Panc1 (cell line): ENCODE data around the gene IL10RB. TPM values are rescaled to one million over a fixed set of nuclear protein-coding genes. Genes with fewer than 3 reads are reported as not detected.

ENCODE experiments used
- ATAC-seq: fragments of 200-7000 bp; cut with Tn5 transposase; 2 replicates; pipeline ENCODE4 v1.9.1; 2020; ENCODE audit warnings: mild to moderate bottlenecking, moderate library complexity
- BruUV-seq: library from RNA; stranded (reverse); fragments of 400-500 nt; replicated peaks from 2 replicates; lab custom pipeline; 2021; lab: Mats Ljungman, UMichigan
- CTCF ChIA-PET: fragments of 300-600 bp; sonication (Branson Sonifier 250); formaldehyde crosslinking; loops from one replicate; lab custom pipeline; 2022; ENCODE audit warnings: antibody characterized with exemption; lab: Charles Lee
- POLR2A ChIA-PET: fragments of 300-600 bp; sonication (Branson Sonifier 250); formaldehyde crosslinking; loops from one replicate; lab custom pipeline; 2022; ENCODE audit warnings: antibody characterized with exemption; lab: Charles Lee
- DNase-seq: peaks from one replicate; pipeline ENCODE4 v3.0.0-alpha.2; 2010; ENCODE audit warnings: low read depth, low spot score
- H3K27ac ChIP-seq: 2 replicates; pipeline ENCODE4 v1.5.1; 2011; ENCODE audit warnings: mild to moderate bottlenecking, low read length, inconsistent platforms
- H3K27me3 ChIP-seq: fragments of 200-500 bp; sonication (Bioruptor generic); 2 replicates; pipeline ENCODE4 v1.6.0; 2014; ENCODE audit warnings: low read length, inconsistent platforms; ENCODE audit not compliant: control insufficient read depth, insufficient read depth
- H3K36me3 ChIP-seq: fragments of 200-500 bp; sonication (Bioruptor generic); 2 replicates; pipeline ENCODE4 v1.5.1; 2014; ENCODE audit warnings: inconsistent platforms, mild to moderate bottlenecking, low read length, moderate library complexity; ENCODE audit not compliant: control insufficient read depth, insufficient read depth
- H3K4me1 ChIP-seq: 2 replicates; pipeline ENCODE4 v1.5.1; 2011; ENCODE audit warnings: inconsistent platforms, mild to moderate bottlenecking, low read length, moderate library complexity; ENCODE audit not compliant: control insufficient read depth, insufficient read depth
- H3K4me3 ChIP-seq, 2 experiments: 2 replicates each; pipeline ENCODE4 v1.5.1; 2011 to 2012; ENCODE audit warnings: low read depth in 2 of 2, low read length in 2 of 2, mild to moderate bottlenecking in 2 of 2, inconsistent platforms in 1 of 2, moderate library complexity in 1 of 2
- H3K9me3 ChIP-seq: fragments of 200-500 bp; sonication (Bioruptor generic); 2 replicates; pipeline ENCODE4 v1.5.1; 2014; ENCODE audit warnings: low read depth, mild to moderate bottlenecking, inconsistent platforms, low read length, moderate library complexity; ENCODE audit not compliant: control insufficient read depth, insufficient read depth
- POLR2AphosphoS5 ChIP-seq: IDR thresholded peaks from 2 replicates; pipeline ENCODE4 v1.6.1; 2012; ENCODE audit warnings: mild to moderate bottlenecking, low read depth, low read length, moderate library complexity
- SIN3A ChIP-seq: IDR thresholded peaks from 2 replicates; pipeline ENCODE4 v1.6.1; 2012; ENCODE audit warnings: low read depth, mild to moderate bottlenecking, low read length, moderate library complexity, borderline replicate concordance; ENCODE audit not compliant: insufficient read depth
- TCF7L2 ChIP-seq: IDR thresholded peaks from 2 replicates; pipeline ENCODE4 v1.6.1; 2011; ENCODE audit warnings: mild to moderate bottlenecking, low read depth, low read length, inconsistent platforms
- in situ Hi-C: cut with HindIII; loops from 2 replicates; pipeline ENCODE4 v1.10.0; 2016; ENCODE audit warnings: low sequenced_read_pairs, low pct_unique_long_range_greater_than_20kb
- intact Hi-C: fragments of 100-400 bp; cut with micrococcal nuclease; formaldehyde crosslinking; loops from one replicate; pipeline ENCODE4 v1.10.0; 2022; ENCODE audit not compliant: unreplicated experiment
- total RNA-seq: library from RNA; stranded (reverse); gene quantifications from one replicate; pipeline ENCODE4 v1.2.1, GENCODE V29; 2021; ENCODE audit not compliant: unreplicated experiment
- TF ChIP-seq, protein P1 (sequence below): fragments of 450-650 bp; IDR thresholded peaks from 2 replicates; pipeline ENCODE4 v1.5.1; 2017; ENCODE audit warnings: mild to moderate bottlenecking
- TF ChIP-seq, protein P2 (sequence below), 2 experiments: IDR thresholded peaks; 2 replicates each; pipeline ENCODE4 v1.6.1; 2011 to 2012; ENCODE audit warnings: low read depth in 2 of 2, control low read depth in 1 of 2, low read length in 1 of 2, mild to moderate bottlenecking in 1 of 2, moderate library complexity in 1 of 2; ENCODE audit not compliant: insufficient read depth in 1 of 2

The IL10RB gene
- total RNA-seq, 1 experiment from 2014 or later: 17.7 TPM

DNA sequence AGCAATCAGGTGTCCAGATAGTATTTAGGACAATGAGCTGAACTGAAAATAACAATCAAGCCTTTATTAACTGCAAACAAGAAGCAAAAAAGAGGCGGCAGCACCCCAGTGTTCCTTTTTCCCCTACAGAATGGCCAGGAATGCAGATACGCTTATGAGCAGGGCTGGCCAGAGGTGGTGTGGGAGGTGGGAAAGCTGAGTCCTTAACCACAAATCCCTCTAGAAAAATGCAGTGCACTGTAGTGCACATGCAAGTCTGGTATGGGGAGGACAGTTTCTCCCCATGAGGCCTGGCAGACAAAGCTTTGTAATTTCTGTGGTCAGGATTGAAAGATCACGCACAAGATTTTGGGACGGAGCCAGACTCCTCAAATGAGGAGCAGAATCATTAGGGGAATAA is 47.9 kb downstream of the IL10RB start:
- in situ Hi-C loops: no loop called here
- no peak for ATAC-seq
- H3K4me1 ChIP-seq: no peaks in the 10 kb centered on the region
- no peaks in the 10 kb centered on the region for H3K36me3 ChIP-seq
- no peaks in the 10 kb centered on the region; the same call in 1 of the 2 replicates for H3K9me3 ChIP-seq
- BruUV-seq: no TSS peak
- ChIA-PET CTCF (no interaction called here), POLR2A (no interaction called here)
- TF ChIP-seq, protein P1, sequence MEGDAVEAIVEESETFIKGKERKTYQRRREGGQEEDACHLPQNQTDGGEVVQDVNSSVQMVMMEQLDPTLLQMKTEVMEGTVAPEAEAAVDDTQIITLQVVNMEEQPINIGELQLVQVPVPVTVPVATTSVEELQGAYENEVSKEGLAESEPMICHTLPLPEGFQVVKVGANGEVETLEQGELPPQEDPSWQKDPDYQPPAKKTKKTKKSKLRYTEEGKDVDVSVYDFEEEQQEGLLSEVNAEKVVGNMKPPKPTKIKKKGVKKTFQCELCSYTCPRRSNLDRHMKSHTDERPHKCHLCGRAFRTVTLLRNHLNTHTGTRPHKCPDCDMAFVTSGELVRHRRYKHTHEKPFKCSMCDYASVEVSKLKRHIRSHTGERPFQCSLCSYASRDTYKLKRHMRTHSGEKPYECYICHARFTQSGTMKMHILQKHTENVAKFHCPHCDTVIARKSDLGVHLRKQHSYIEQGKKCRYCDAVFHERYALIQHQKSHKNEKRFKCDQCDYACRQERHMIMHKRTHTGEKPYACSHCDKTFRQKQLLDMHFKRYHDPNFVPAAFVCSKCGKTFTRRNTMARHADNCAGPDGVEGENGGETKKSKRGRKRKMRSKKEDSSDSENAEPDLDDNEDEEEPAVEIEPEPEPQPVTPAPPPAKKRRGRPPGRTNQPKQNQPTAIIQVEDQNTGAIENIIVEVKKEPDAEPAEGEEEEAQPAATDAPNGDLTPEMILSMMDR: no peak
- no peak for TF ChIP-seq TCF7L2
- TF ChIP-seq POLR2AphosphoS5: no peak
- TF ChIP-seq, protein P2, sequence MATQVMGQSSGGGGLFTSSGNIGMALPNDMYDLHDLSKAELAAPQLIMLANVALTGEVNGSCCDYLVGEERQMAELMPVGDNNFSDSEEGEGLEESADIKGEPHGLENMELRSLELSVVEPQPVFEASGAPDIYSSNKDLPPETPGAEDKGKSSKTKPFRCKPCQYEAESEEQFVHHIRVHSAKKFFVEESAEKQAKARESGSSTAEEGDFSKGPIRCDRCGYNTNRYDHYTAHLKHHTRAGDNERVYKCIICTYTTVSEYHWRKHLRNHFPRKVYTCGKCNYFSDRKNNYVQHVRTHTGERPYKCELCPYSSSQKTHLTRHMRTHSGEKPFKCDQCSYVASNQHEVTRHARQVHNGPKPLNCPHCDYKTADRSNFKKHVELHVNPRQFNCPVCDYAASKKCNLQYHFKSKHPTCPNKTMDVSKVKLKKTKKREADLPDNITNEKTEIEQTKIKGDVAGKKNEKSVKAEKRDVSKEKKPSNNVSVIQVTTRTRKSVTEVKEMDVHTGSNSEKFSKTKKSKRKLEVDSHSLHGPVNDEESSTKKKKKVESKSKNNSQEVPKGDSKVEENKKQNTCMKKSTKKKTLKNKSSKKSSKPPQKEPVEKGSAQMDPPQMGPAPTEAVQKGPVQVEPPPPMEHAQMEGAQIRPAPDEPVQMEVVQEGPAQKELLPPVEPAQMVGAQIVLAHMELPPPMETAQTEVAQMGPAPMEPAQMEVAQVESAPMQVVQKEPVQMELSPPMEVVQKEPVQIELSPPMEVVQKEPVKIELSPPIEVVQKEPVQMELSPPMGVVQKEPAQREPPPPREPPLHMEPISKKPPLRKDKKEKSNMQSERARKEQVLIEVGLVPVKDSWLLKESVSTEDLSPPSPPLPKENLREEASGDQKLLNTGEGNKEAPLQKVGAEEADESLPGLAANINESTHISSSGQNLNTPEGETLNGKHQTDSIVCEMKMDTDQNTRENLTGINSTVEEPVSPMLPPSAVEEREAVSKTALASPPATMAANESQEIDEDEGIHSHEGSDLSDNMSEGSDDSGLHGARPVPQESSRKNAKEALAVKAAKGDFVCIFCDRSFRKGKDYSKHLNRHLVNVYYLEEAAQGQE (IDR thresholded peaks at IDR 0.05; ENCODE audit: insufficient read depth in 1 of 2, low read depth in 2 of 2, low read length in 1 of 2): no peak
- TF ChIP-seq SIN3A: no peak
- H3K4me3 ChIP-seq: no peak overlapping the region
- no peak for DNase-seq
- H3K27me3 ChIP-seq: no peaks in the 10 kb centered on the region
- no peak overlapping the region for H3K27ac ChIP-seq
- intact Hi-C loops: no loop called here

DNA sequence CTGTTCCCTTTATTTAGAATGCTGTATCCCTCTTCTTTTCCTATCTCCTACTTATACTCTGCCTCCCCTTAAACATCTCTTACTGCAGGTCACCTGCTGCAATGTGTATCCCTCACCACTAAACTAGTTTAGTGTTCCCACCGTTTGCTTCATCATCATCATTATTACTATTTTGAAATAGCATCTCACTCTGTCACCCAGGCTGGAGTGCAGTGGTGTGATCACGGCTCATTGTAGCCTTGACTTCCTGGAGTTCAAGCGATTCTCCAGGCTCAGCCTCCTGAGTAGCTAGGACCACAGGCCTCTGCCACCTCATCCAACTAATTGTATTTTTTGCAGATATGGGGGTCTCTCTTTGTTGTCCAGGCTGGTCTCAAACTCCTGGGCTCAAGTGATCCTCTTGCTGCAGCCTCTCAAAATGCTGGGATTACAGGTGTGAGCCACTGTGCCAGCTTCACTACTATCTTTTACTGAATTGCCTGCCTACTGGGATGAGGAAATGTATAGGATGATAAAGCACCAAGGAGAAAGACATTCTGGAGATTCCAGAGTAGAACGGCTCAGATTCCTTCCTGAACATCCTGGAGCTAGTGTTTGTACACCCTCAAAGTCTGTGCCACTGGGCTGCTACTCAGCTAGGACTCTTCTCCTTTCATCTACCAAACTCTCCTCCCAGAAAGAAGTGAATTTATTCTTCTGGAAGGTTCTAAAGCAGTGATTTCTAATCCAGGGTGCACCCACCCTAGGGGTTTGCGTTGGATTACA is 50.0 kb downstream of the IL10RB start:
- in situ Hi-C loops: no loop called here
- intact Hi-C loops: no loop called here
- Histone ChIP-seq H3K36me3 (no peaks in the 10 kb centered on the region), H3K9me3 (no peaks in the 10 kb centered on the region; the same call in 1 of the 2 replicates), H3K27ac (no peak overlapping the region), H3K27me3 (no peaks in the 10 kb centered on the region), H3K4me3 (no peak overlapping the region), H3K4me1 (no peaks in the 10 kb centered on the region)
- ATAC-seq (no peak), DNase-seq (no peak)
- POLR2A ChIA-PET: no interaction called here
- no TSS peak for BruUV-seq
- CTCF ChIA-PET: no interaction called here
- no peak for TF ChIP-seq SIN3A
- no peak for TF ChIP-seq POLR2AphosphoS5
- no peak for TF ChIP-seq TCF7L2
- TF ChIP-seq, protein P1: no peak
- TF ChIP-seq, protein P2 (IDR thresholded peaks at IDR 0.05; ENCODE audit: insufficient read depth in 1 of 2, low read depth in 2 of 2, low read length in 1 of 2): no peak
